ENCODE measurements around the gene XKR3.
"Not testable (repeated sequence)": the region's sequence is repeated elsewhere in the genome, so short reads cannot be mapped to it uniquely, and the experiment has no call there.

The XKR3 gene

GRCh38 chr22:16760416-16760815, 64.8 kb downstream of the XKR3 start:
- H3K27ac ChIP-seq, H3K4me3 ChIP-seq: not testable (repeated sequence)

- H3K27ac ChIP-seq, H3K4me3 ChIP-seq: not testable (repeated sequence)
Observed at GRCh38 chr22:16749282-16749681, 75.9 kb downstream of the XKR3 start.

- not testable (repeated sequence) for H3K4me3 ChIP-seq, H3K27ac ChIP-seq
Observed at GRCh38 chr22:16748160-16748929, 76.9 kb downstream of the XKR3 start.

- H3K27ac ChIP-seq, result not testable (repeated sequence)
Observed at GRCh38 chr22:16747266-16748159, 77.7 kb downstream of the XKR3 start.

GRCh38 chr22:16734271-16734670, 90.9 kb downstream of the XKR3 start:
- H3K4me3 ChIP-seq, H3K27ac ChIP-seq: not testable (repeated sequence)

More at GRCh38 chr22:16747266-16748159, 77.7 kb downstream of the XKR3 start:
- not testable (repeated sequence) for H3K4me3 ChIP-seq
